ENCODE results near the gene RHEBL1.
A peak's percentile ranks its signal among the peaks of the same experiment; 100 is the strongest.

The RHEBL1 gene

DNA sequence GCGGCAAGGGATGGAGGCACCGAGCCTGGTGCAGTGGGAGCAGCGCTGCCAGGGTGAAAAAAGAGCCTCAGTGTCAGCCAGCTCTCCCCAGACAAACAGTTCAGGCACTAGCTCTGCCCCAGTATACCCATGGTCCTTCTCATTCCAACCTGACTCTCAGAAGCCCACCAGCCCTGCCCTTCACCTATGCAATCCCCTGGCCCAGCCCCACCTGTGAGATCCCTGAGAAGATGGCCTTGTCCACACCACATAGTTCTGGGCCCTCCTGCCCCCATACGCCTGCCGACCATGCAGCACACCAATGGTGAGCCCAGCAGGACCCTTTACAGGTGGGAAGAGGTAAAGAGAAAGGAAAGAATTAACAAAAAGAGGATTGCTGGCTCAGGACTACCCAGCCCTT lies 15.7 kb downstream of the RHEBL1 start:
- DNase-seq, result no peak

DNA sequence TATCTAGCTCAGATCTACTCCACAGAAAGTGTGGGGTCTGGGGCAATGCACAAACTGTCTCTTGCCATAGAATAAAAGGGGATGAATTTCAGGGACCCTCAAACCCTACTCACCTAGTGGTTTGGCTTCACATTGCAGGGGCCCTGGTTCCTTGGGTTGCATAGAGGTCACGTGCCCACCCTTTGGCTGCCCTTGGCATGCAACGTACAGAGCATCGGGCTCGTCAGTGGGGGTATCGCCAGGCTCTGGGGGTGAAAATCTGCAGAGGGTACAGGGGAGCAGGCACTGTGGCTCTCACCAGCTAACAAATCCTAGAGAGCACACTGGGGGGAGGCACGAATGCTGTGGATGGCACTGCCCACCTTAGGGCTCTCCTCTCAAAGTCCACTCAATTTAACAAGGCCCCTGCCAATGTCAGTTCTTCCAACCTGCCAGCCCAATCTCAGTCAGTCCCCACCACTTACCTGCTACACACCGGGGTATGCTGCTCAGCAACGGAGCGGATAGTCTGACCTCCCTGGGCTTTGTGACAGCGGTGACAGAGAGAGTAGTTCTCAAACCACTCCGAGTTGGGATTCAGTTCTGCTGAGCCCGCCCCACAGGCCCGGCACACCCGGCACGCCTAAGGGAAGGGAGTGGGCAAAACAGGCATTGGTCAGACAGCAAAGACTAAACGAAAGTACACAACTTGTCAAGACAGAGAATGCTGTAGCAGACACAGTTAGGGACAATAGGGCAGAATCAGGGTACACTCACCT lies 17.1 kb downstream of the RHEBL1 start:
- DNase-seq, result no peak

DNA sequence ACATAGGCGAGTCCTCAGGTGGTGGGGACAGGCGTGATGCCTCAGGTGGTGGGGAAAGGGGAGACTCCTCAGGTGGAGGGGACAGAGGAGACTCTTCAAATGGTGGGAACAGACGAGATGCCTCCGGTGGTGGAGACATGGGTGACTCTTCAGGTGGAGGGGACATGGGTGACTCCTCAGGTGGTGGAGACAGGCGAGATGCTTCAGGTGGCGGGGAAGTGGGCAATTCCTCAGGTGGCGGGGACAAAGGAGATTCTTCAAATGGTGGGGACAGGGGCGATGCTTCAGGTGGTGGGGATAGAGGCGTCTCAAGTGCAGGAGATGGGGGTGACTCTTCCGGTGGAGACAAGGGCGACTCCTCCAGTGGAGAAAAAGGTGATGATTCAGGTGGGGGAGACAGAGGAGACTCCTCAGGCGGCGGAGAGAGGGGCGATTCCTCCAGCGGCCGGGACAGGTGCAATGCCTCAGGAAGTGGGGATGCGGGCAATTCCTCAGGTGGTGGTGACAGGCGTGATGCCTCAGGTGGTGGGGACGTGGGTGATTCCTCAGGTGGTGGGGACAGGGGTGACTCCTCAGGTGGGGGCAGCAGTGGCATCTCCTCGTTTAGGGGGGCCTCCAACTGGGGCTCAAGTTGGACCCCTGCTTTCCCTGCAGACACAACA lies 17.9 kb downstream of the RHEBL1 start:
- no peak for DNase-seq

DNA sequence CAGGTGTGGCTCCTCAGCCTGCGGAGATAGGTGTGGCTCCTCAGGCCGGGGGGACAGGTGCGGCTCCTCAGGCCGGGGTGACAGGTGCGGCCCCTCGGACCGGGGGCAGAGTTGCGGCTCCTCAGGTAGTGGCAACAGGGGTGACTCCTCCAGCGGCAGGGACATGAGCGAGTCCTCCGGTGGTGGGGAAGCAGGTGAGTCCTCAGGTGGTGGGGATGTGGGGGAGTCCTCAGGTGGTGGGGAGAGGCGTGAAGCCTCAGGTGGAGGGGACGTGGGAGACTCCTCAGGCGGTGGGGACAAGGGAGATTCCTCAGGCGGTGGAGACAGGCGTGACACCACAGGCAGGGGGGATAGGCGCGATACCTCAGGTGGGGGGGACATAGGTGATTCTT lies 18.4 kb downstream of the RHEBL1 start:
- DNase-seq, result no peak

DNA sequence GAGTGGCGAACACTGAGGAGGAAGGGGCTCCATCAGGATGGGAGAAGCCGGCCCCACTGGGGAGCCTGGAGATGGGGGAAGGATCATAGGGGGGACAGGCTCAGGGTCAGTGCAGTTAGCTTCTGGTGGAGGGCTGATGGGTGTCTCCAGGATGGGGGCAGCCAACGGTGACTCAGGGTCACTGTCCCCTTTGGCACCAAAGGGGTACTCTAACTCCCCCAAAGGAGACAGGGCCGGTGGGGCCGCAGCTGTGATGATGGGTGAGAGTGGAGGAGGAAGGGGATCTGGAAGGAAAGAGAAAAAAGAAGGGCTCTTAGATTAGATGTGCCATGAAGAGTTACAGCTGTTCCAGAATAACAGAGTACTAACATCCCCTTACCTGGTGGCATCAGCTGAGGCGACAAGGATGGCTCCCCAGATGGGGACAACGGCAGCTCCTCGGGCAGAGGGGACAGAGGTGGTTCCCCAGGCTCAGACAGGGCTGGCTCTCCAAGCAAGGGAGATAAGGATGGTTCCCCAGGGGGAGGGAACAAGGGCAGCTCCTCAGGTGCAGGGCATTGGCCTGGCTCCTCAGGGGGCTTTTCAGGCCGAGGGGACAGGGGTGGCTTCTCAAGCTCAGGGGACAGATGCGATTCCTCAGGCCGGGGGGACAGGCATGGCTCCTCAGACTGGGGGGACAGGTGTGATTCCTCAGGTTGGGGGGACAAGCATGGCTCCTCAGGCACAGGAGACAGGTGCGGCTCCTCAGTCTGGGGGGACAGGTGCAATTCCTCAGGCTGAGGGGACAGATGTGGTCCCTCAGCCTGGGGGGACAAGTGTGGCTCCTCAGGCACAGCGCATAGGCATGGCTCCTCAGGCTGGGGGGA lies 19.0 kb downstream of the RHEBL1 start:
- DNase-seq, result no peak

DNA sequence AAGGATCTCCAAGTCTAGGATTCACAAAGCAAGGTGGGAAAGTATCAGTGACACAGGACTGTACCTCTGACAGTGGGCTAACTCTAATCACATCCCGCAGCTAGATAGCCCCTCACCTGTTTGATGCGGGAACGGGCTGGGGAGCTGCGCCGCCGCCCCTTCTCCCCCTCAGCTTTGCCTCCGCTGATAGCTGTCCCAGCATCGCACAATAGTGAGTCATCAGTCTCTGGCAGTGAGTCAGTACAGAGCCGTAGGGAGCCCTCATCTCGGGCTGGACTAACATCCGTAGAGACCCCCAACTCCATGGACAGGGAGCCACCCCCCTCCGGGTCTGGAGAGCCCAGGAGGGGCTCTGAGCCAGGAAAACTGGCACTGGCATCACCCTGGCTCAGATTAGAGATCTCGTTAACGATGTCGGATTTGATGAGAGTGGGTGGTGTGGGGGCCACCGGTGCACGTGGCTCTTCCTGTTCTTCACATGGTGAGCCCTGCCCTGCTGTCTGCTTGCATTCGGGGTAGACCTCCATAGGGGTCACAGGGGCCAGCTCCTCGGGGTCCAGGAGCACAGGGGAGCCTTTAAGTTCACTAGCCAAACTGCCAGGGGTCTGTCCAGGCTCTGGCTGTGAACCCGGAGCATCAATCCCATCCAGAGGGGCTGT lies 20.1 kb downstream of the RHEBL1 start:
- no peak for DNase-seq

DNA sequence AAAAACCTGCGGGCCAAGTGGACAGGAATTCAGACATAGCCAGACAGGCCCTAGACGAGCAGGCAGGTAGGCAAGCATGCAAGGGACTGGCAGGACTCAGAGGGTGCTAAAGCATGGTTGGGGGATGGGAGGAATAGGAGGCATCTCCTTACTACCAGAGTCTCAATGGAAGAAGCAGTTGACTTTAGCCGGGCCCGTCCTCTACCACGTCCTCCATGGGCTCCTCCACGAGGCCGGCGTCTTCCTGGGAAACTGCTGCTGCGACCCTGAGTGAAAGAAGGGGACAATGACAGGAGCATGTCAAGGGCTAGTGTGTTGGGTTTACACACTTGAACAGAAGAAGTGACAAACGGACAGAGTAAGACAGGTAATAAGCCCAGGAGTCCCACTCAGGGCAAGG lies 20.8 kb downstream of the RHEBL1 start:
- DNase-seq, result no peak

DNA sequence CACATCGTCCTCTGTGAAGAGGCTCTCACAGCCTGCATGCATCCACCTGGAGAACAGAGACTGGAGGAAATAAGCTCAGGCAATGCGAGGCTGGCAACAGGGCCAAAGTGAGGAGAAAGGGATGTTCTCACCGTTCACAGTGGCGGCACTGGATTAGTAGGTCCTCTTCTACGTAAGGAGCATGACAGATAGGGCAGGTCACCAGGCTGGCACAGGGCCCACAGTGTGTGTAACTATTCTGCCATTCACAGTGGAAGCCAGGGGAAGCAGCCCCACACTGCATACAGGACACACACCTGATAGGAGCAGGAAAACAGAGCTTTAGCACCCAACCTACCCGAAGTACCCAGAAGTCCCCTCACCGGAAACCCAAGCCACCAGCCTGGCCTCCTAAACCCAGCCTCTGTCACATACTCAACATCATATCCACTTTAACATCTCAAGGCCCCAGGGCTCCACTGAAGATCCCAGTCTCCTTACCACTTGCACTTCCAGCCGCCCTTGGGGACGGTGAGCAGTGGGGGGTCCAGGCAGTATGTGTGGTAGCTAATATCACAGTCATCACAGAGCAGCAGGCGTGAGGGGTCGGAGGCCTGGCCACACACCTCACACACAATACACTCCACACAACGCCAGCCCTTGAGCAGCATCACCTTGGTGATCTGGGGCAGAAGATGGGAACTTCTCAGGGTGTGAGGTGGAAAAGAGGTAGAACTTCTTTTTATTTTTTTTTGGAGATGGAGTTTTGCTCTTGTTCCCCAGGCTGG lies 23.5 kb downstream of the RHEBL1 start:
- no peak for DNase-seq

DNA sequence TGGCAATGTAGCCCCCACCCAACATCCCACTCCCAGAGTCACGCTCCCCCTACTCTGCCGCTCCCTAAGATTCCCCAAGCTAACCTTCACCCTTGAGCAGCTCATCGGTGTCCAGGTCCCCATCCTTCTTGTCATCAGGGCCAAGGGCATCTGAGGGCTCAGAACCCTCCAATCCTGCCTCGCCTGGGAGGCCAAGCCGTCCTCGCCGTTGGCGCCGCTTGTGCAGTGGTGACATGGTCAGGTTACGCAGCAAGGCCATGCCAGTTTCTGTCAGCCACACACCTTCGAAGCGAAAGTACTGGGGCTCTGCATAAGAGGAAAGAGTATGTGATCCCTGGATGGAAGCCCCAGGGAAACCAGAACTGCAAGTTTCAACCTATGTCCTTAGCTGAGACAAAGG lies 25.1 kb downstream of the RHEBL1 start:
- no peak for DNase-seq

DNA sequence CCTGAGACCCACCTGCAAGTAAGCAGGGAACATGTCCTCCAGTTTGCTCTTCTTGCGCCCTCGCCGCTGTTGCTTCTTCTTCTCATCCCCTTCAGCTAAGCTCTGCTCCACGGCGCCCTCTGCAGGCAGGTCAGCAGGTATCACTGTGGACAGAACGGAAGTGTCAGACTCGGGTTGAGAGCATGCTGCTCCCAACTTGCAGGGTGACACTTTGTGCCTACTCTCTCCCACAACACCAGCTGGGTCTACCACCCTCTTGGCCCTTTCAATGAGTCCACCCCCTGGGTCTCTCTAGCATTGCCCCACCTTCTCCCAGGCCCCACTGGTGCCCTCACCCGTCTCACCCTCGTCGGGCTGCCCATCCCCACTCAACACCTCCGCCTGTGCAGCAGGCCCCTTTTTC lies 25.9 kb downstream of the RHEBL1 start:
- peak; percentile 84 for DNase-seq

DNA sequence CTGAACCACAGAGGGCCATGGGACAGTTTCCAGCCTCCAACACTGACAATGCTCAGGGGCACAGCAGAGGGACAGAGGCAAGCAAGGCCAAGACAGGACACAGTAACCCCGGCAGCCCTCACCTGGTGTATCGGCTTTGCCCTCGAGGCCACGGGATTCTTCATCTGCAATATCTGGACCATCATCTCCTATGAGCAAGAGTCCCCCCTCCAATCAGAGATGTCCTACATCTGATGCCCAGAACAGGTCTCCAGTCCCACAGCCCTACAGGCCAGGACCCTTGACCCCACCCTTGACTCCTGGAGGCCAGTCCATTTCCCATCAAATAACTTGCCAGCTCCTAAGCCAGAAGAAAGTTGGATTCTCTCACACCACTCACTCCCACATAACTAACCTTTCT lies 26.5 kb downstream of the RHEBL1 start:
- DNase-seq, result no peak

DNA sequence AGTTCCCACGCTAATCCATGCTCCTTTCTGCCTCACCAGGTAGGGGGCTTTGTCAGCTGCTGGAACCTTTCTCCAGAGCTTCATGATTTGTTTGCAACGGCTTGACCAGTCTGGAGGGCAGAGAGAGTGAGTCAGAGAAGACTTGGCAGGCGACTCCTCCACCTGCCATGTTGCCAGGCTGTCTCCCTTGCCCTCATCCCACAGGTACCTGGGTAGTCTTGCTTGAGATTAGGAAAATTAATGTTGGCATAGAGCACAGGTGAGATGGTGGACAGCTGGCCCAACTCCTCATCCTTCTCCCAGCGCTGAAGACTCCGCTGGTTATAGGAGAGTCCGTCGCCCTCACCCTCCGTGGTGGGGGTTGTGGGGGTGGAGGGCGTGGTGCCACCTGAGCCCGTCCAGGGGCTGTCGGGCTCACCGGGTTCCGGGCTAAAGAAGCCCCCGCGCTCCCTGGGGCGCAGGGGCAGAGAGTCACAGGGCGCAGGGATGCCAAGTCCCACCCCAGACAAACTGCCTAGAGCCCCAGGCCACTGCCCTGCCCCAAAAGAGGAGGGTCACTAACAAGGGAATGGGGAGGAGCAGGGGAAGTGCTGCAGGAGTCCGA lies 27.8 kb downstream of the RHEBL1 start:
- no peak for DNase-seq

DNA sequence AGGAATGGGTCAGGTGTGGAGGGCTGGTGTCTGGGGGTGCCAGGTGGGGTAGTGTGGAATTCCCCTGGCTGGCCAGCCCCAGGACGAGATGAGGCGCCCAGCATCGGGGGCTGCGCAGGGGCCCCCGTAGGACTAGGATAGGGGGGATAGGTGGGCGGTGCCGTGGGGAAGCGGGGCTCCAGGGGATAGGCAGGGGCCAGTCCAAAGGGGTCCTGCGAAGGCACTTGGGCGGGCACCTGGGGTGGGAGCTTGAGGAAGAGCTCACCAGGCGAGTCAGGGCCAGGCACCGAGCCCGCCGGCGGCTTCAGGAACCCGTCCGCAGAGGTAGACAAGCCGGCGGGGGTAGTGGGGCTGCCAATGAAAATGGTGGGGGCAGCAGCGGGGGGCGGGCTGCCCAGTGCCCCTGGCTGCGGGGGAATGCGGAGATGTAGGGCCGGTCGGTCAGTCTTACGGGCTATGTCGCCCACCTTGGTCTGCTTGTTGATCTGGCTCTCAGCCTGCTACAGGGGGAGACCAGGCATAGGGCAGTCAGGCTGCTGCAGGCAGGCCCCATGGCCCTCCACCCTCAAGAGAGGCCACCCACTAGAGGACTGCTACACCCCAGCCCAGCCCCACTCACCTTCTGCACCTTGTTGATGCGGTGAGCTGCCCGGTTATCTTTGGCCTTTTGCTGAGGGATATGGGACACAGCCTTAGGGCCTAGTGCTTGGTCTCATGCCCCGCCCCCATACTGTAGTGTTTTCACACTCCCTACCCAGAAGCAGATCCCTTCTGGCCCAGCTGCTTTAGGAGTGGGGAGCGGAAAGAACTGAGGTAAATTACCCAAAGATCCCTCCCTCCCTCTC lies 28.5 kb downstream of the RHEBL1 start:
- DNase-seq, result no peak

DNA sequence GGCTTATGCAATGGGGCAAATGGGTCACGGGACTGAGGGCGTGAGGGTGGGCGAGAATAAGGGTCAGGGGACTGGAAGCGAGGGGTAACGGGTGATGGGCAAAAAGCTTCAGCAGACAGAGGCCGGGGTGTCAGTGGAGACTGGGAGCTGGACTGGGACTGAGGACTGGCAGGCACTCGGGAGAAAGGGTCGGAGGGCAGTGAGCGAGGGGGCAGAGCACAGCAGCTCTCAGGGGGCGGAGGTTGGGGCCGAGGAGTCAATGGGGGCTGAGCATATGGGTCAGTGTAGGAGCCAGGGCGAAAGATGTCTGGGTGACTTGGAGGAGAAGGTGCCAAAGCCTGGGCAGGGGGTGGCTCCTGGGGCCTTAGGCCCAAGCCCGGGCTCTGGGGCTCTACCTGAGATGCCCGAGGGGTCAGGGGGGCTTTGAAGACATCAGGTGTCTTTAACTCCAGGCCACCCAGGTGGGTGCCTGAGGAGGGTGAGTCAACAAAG lies 29.4 kb downstream of the RHEBL1 start:
- DNase-seq, result no peak

DNA sequence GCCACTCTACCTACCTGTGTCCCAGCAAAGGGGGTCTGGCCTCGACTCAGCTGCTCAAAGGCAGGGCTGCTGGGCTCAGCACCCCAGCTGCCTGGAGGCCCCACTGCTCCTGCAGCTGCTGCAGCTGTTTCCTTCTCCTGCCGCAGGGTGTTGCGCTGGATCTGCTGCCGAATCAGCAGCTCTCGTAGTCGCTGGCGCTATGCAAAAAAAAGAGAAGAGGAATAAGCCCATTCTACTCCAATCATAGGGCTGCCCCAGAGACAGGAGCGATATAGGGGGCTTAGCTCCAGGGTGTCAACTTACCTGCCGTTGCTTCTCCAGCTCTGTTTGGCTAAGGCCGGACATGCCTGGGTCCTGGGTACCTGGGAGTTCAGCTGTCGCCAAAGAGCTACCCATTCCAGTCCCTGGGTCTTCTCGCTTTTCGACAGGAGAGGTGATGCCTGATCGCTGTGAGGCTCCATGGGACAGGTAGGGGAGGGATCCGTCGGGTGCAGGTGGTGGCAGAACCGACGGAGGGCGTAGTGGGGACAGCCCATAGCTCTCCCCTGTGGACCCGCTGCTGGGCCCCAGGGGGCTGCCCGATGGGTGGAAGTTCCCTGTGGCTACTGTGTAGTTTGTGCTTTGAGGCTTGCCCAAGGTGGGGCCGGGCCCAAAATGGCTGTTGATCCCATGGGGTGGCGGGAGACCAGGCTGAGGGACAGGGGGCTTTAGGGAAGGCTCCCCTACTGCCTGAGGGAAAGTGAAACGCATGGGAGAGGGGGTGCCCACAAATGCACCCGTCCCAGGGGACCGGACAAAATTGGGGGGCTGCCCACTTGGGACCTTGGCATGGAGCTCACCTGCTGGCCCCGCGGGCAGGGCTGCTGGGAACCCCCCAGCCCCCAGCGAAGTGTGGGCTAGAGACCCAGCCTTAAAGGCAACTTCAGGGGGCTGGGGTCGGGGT lies 30.1 kb downstream of the RHEBL1 start:
- no peak for DNase-seq

DNA sequence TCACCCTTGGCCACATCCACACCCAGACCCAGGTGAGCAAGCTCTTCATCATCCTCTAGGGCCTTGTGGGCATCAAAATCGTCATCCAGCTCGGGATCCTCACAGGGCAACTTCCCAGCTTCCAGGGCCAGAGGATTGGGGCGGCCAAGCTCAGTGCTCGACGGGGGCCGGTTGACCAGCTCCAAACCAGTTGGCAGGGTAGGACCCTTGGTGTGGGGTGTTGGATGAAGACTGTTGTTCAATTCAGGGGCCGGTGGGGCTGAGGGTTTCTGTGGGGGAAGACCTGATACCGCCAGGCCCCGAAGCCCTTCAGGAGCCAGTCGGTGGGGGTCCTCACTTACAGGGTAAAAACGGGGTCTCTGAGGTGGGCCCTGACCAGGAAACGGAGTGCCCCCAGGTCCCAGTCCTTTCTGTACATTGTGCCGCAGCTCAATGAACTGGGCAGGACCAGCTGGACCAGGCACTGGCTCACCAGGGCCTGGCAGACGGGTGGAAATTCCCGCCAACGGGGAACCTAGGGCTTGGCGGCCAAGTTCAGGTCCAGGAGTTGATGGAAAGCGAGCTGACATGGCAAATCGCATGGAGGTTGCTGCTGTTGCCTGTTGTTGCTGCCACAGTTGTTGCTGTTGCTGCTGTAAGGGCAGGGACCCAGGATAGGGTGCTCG lies 31.4 kb downstream of the RHEBL1 start:
- DNase-seq, result no peak

DNA sequence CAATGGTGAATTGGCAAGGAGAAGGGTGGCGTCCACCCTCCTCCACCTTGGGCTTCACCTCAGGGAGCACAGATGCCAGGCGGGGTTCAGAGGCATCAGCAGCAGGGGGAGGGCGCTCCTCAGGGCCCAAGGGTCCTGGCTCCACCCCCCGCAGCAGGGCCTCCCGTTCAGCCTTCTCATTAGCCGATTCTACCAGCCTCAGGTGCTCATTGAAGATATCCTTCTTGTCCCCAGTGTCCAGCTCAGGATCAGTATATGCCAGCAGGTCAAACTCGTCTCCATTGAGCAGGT lies 31.9 kb downstream of the RHEBL1 start:
- no peak for DNase-seq

DNA sequence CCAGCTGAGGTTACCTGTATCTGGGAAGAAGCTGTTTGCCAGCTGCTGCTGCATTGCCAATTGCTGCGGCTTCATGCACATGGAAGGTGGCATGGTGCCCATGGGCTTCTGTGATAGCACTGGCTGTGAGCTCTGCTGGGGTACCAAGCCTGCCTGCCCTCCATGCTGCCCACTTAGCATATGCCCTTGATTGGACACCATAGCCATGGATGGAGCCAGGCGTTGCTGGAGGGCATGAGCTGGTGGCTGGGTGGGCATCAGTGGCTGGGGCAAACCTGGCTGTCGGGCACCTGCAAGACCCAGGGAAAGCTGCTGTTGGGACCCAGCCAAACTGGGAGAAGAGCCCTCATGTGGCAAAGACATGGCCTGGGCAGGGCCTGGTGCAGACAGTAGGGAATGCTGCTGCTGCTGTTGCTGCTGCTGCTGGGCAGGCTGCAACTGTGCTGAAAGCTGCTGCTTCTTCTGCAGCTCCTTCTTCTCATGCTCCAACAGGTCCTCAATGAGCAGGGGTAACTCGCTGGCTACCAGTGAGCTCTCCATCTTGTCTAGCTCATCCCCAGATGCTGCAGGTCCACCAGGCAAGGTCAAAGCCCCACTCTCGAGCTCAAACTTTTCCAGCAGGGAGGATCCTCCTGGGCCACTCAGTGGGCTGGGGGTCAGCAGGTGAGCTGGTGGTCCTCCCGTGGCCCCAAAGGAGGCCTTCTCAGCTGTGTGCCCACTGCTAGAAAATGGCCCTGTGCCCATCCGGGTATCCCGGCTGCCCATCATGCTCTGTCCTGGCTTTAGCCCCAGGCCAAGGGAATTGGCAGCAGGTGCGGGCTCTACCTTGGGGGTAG lies 32.5 kb downstream of the RHEBL1 start:
- DNase-seq, result no peak
